IMR-90 (cell line): ENCODE results near the gene EBI3. TPM values are rescaled to one million over a fixed set of nuclear protein-coding genes. Genes with fewer than 3 reads are reported as not detected.

Experiments used
- ATAC-seq: fragments of 200-7000 bp; cut with Tn5 transposase; 2 replicates; pipeline ENCODE4 v1.9.1; 2020; ENCODE audit warnings: low read depth, mild to moderate bottlenecking, moderate library complexity
- BruUV-seq: library from RNA; stranded (reverse); fragments of 400-500 nt; replicated peaks from 2 replicates; lab custom pipeline; 2021; lab: Mats Ljungman, UMichigan
- CTCF ChIA-PET: fragments of 300-600 bp; formaldehyde crosslinking; extraction: SDS; loops from one replicate; lab custom pipeline; 2021; ENCODE audit warnings: antibody characterized with exemption; lab: Yijun Ruan, JAX
- POLR2A ChIA-PET: fragments of 300-600 bp; sonication (Branson Sonifier 250); formaldehyde crosslinking; loops from one replicate; lab custom pipeline; 2022; ENCODE audit warnings: antibody characterized with exemption; ENCODE audit not compliant: unreplicated experiment; lab: Charles Lee
- DNase-seq: peaks from one replicate; pipeline ENCODE4 v3.0.0; 2013
- H2AFZ ChIP-seq: replicated peaks from 2 replicates; pipeline ENCODE3; 2013; ENCODE audit warnings: low read length, mild to moderate bottlenecking; ENCODE audit not compliant: poor library complexity
- H2AK5ac ChIP-seq: 2 replicates; pipeline ENCODE4 v1.6.1; 2013; ENCODE audit warnings: low read depth, low read length, inconsistent platforms
- H2AK9ac ChIP-seq: replicated peaks from 2 replicates; pipeline ENCODE3; 2013; ENCODE audit warnings: mild to moderate bottlenecking, low read depth, low read length, moderate library complexity; ENCODE audit not compliant: poor library complexity
- H2BK120ac ChIP-seq: 2 replicates; pipeline ENCODE4 v1.6.1; 2013; ENCODE audit warnings: low read depth, low read length, inconsistent platforms
- H2BK15ac ChIP-seq: 3 replicates; pipeline ENCODE4 v1.6.1; 2013; ENCODE audit warnings: low read depth, low read length, inconsistent platforms
- H2BK20ac ChIP-seq: 2 replicates; pipeline ENCODE4 v1.6.1; 2013; ENCODE audit warnings: low read depth, mild to moderate bottlenecking, inconsistent platforms, low read length, moderate library complexity
- H2BK5ac ChIP-seq: 2 replicates; pipeline ENCODE4 v1.6.1; 2013; ENCODE audit warnings: mild to moderate bottlenecking, low read depth, low read length, inconsistent platforms; ENCODE audit not compliant: poor library complexity, severe bottlenecking
- H3K14ac ChIP-seq: replicated peaks from 2 replicates; pipeline ENCODE4 v1.6.1; 2013; ENCODE audit warnings: low read depth, low read length, inconsistent platforms
- H3K18ac ChIP-seq: 2 replicates; pipeline ENCODE4 v1.6.1; 2013; ENCODE audit warnings: low read depth, low read length, control low read depth
- H3K23ac ChIP-seq: 2 replicates; pipeline ENCODE4 v1.6.1; 2013; ENCODE audit warnings: low read depth, low read length, inconsistent platforms
- H3K27ac ChIP-seq: 2 replicates; pipeline ENCODE4 v1.5.1; 2013; ENCODE audit warnings: mild to moderate bottlenecking, control low read depth, low read length; ENCODE audit not compliant: insufficient read depth
- H3K27me3 ChIP-seq: 2 replicates; pipeline ENCODE4 v1.6.1; 2013; ENCODE audit warnings: low read length; ENCODE audit not compliant: control insufficient read depth, insufficient read depth
- H3K36me3 ChIP-seq: 2 replicates; pipeline ENCODE4 v1.6.1; 2013; ENCODE audit warnings: low read length, mixed read lengths; ENCODE audit not compliant: control insufficient read depth, insufficient read depth
- H3K4ac ChIP-seq: 2 replicates; pipeline ENCODE4 v1.6.1; 2013; ENCODE audit warnings: low read depth, low read length, inconsistent platforms
- H3K4me1 ChIP-seq: 2 replicates; pipeline ENCODE4 v1.6.1; 2013; ENCODE audit warnings: low read length, mixed read lengths; ENCODE audit not compliant: control insufficient read depth, insufficient read depth
- H3K4me2 ChIP-seq: 2 replicates; pipeline ENCODE4 v1.6.1; 2013; ENCODE audit warnings: low read depth, mild to moderate bottlenecking, control low read depth, low read length, moderate library complexity
- H3K4me3 ChIP-seq: 2 replicates; pipeline ENCODE4 v1.5.1; 2013; ENCODE audit warnings: low read depth, mild to moderate bottlenecking, control low read depth, low read length, moderate library complexity; ENCODE audit not compliant: insufficient read depth
- H3K56ac ChIP-seq: 2 replicates; pipeline ENCODE4 v1.6.1; 2013; ENCODE audit warnings: low read length, inconsistent platforms; ENCODE audit not compliant: insufficient read depth; ENCODE audit errors: extremely low read depth
- H3K79me1 ChIP-seq, 2 experiments: 2 replicates each; pipeline ENCODE4 v1.6.1; 2013; ENCODE audit warnings: low read length in 2 of 2, inconsistent platforms in 1 of 2, low read depth in 1 of 2
- H3K9ac ChIP-seq: 2 replicates; pipeline ENCODE4 v1.6.1; 2013; ENCODE audit warnings: low read depth, low read length, control low read depth
- H3K9me1 ChIP-seq: 2 replicates; pipeline ENCODE4 v1.6.1; 2013; ENCODE audit warnings: low read length, inconsistent platforms; ENCODE audit not compliant: insufficient read depth
- H3K9me3 ChIP-seq: 2 replicates; pipeline ENCODE4 v1.6.1; 2013; ENCODE audit warnings: low read length; ENCODE audit not compliant: control insufficient read depth, insufficient read depth
- H4K20me1 ChIP-seq: 2 replicates; pipeline ENCODE4 v1.6.1; 2013; ENCODE audit warnings: low read length, inconsistent platforms; ENCODE audit not compliant: insufficient read depth
- H4K5ac ChIP-seq: 2 replicates; pipeline ENCODE4 v1.6.1; 2013; ENCODE audit warnings: mild to moderate bottlenecking, low read depth, low read length, control low read depth
- H4K8ac ChIP-seq, 2 experiments: 2 replicates each; pipeline ENCODE4 v1.6.1; 2013; ENCODE audit warnings: low read depth in 2 of 2, low read length in 2 of 2, control low read depth in 1 of 2, inconsistent platforms in 1 of 2
- H4K91ac ChIP-seq: 2 replicates; pipeline ENCODE4 v1.6.1; 2013; ENCODE audit warnings: low read depth, low read length, inconsistent platforms; ENCODE audit not compliant: insufficient read depth
- CEBPB ChIP-seq: IDR thresholded peaks from 2 replicates; pipeline ENCODE4 v1.6.1; 2012; ENCODE audit warnings: low read depth, low read length, improper control_type of control experiment
- CHD1 ChIP-seq: IDR thresholded peaks from 2 replicates; pipeline ENCODE4 v1.6.1; 2012; ENCODE audit warnings: low read depth, low read length, improper control_type of control experiment
- ELK1 ChIP-seq: fragments of 150-350 bp; IDR thresholded peaks from 2 replicates; pipeline ENCODE4 v1.6.1; 2016; ENCODE audit warnings: low read depth, mild to moderate bottlenecking, low read length, moderate library complexity, borderline replicate concordance
- FOS ChIP-seq: fragments of 150-350 bp; IDR thresholded peaks from 2 replicates; pipeline ENCODE4 v1.6.1; 2016; ENCODE audit warnings: low read depth, low read length
- MXI1 ChIP-seq: IDR thresholded peaks from 2 replicates; pipeline ENCODE4 v1.6.1; 2012; ENCODE audit warnings: low read depth, mild to moderate bottlenecking, low read length, moderate library complexity, borderline replicate concordance
- POLR2A ChIP-seq: IDR thresholded peaks from 2 replicates; pipeline ENCODE4 v1.6.1; 2012; ENCODE audit warnings: mild to moderate bottlenecking, low read depth, low read length
- RAD21 ChIP-seq: IDR thresholded peaks from 2 replicates; pipeline ENCODE4 v1.6.1; 2012; ENCODE audit warnings: low read length, improper control_type of control experiment
- RFX5 ChIP-seq: IDR thresholded peaks from 2 replicates; pipeline ENCODE4 v1.8.0; 2012; ENCODE audit warnings: low read depth, mild to moderate bottlenecking, low read length, moderate library complexity
- WGBS, 2 experiments: methylation state at CpG; one replicate each; pipeline versions ENCODE4 v1.1.5 to v1.1.7; 2013; ENCODE audit warnings: missing lambda C conversion rate in 2 of 2; ENCODE audit not compliant: insufficient read length in 1 of 2; ENCODE audit errors: extremely low coverage in 2 of 2; 5-methylcytosine and 5-hydroxymethylcytosine counted together
- dilution Hi-C: fragments of 300-500 bp; cut with HindIII; formaldehyde crosslinking; loops from one replicate; pipeline ENCODE4 v1.14.3; 2018; ENCODE audit warnings: low sequenced_read_pairs; ENCODE audit not compliant: unreplicated experiment
- in situ Hi-C: fragments of 300-500 bp; cut with MboI; formaldehyde crosslinking; loops from 3 replicates; pipeline ENCODE4 v1.14.3; 2019; ENCODE audit warnings: low sequenced_read_pairs, inconsistent platforms, mixed read lengths
- intact Hi-C: fragments of 100-400 bp; cut with micrococcal nuclease; formaldehyde crosslinking; loops from 2 replicates; pipeline ENCODE4 v1.10.0; 2022
- polyA plus RNA-seq, 3 experiments: library from polyadenylated mRNA; depleted of rRNA; stranded (reverse); fragments of >200 nt; gene quantifications; 2 replicates each; pipeline ENCODE4 v1.2.3, GENCODE V29; 2012; ENCODE audit warnings: low replicate concordance in 1 of 3
- total RNA-seq: library from RNA; depleted of rRNA; stranded (reverse); fragments of >200 nt; gene quantifications from 2 replicates; pipeline ENCODE4 v1.2.3, GENCODE V29; 2012
- TF ChIP-seq, protein P1 (sequence below): conservative IDR thresholded peaks from 2 replicates; pipeline ENCODE4 v1.5.1; 2012; ENCODE audit warnings: mild to moderate bottlenecking, low read depth, low read length, improper control_type of control experiment

The EBI3 gene
- total and polyA plus RNA-seq, 2 of the 4 experiments (the other 2 are of a cell fraction) = 0.36 to 2.7 TPM

GRCh38 chr19:4234862-4235201 lies 5.5 kb downstream of the EBI3 start:
- no peak overlapping the region for H2BK20ac ChIP-seq
- H3K9me3 ChIP-seq = no peaks in the 10 kb centered on the region
- H3K4me3 ChIP-seq = no peak overlapping the region
- no peak overlapping the region for H4K8ac ChIP-seq
- H3K9me1 ChIP-seq = no peaks in the 10 kb centered on the region
- H2BK5ac ChIP-seq = no peak overlapping the region
- H3K23ac ChIP-seq = no peak overlapping the region
- H3K14ac ChIP-seq = no peak overlapping the region
- H2BK15ac ChIP-seq = no peak overlapping the region
- TF ChIP-seq RAD21 (no peak), ELK1 (no peak), RFX5 (no peak), FOS (no peak), CEBPB (no peak), CHD1 (no peak), MXI1 (no peak), POLR2A (no peak)
- TF ChIP-seq, protein P1, sequence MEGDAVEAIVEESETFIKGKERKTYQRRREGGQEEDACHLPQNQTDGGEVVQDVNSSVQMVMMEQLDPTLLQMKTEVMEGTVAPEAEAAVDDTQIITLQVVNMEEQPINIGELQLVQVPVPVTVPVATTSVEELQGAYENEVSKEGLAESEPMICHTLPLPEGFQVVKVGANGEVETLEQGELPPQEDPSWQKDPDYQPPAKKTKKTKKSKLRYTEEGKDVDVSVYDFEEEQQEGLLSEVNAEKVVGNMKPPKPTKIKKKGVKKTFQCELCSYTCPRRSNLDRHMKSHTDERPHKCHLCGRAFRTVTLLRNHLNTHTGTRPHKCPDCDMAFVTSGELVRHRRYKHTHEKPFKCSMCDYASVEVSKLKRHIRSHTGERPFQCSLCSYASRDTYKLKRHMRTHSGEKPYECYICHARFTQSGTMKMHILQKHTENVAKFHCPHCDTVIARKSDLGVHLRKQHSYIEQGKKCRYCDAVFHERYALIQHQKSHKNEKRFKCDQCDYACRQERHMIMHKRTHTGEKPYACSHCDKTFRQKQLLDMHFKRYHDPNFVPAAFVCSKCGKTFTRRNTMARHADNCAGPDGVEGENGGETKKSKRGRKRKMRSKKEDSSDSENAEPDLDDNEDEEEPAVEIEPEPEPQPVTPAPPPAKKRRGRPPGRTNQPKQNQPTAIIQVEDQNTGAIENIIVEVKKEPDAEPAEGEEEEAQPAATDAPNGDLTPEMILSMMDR = no peak
- peaks cover 6% of the 10 kb centered on the region for H3K27me3 ChIP-seq
- 50% methylated on average over 2 of the region's 13 CpGs; no CpG with 5 or more reads in 1 of the 2 experiments for WGBS, 2 experiments
- no peak overlapping the region for H3K9ac ChIP-seq
- dilution Hi-C loops = no loop called here
- no TSS peak for BruUV-seq
- H3K27ac ChIP-seq = no peak overlapping the region
- no peak overlapping the region for H2AK9ac ChIP-seq
- DNase-seq (no peak), ATAC-seq (no peak)
- H2AFZ ChIP-seq = peak overlapping the region; percentile 51
- in situ Hi-C loops = no loop called here
- H2AK5ac ChIP-seq = no peak overlapping the region
- H4K20me1 ChIP-seq = no peaks in the 10 kb centered on the region
- no peaks in the 10 kb centered on the region for H3K79me1 ChIP-seq
- no peak overlapping the region for H2BK120ac ChIP-seq
- no peak overlapping the region for H4K5ac ChIP-seq
- no peak overlapping the region for H3K56ac ChIP-seq
- H4K91ac ChIP-seq = no peak overlapping the region
- no peaks in the 10 kb centered on the region for H3K36me3 ChIP-seq
- no peaks in the 10 kb centered on the region for H3K4me1 ChIP-seq
- ChIA-PET CTCF (no interaction called here), POLR2A (no interaction called here)
- intact Hi-C loops = no loop called here
- H3K4ac ChIP-seq = no peak overlapping the region
- H3K4me2 ChIP-seq = no peak overlapping the region
- H3K18ac ChIP-seq = no peak overlapping the region
